ENCODE results near the gene ACP4.

GRCh38 chr19:50768277-50768676, 21.9 kb upstream of the ACP4 start:
- no peak for TF ChIP-seq POLR2AphosphoS5 (IDR thresholded peaks at IDR 0.05; ENCODE audit: low read depth)
- no peak for TF ChIP-seq REST (IDR thresholded peaks at IDR 0.05; ENCODE audit: unreplicated experiment)
- TF ChIP-seq CTCF (conservative IDR thresholded peaks at IDR 0.05; ENCODE audit: low read depth in 2 of 2) = no peak
- TF ChIP-seq JUNB (IDR thresholded peaks at IDR 0.05; ENCODE audit: unreplicated experiment) = no peak
- no peak for TF ChIP-seq EZH2phosphoT487 (IDR thresholded peaks at IDR 0.05; ENCODE audit: unreplicated experiment)
- TF ChIP-seq EZH2 (IDR thresholded peaks at IDR 0.05; ENCODE audit: low read depth, unreplicated experiment) = no peak
- TF ChIP-seq CREB1 (CRISPR knock-in tag; IDR thresholded peaks at IDR 0.05; ENCODE audit: low read depth) = no peak
- no peak for TF ChIP-seq ZNF462 (CRISPR knock-in tag; IDR thresholded peaks at IDR 0.05)
- TF ChIP-seq ZNF114 (CRISPR knock-in tag; IDR thresholded peaks at IDR 0.05) = no peak
- no peak for TF ChIP-seq ETS1 (IDR thresholded peaks at IDR 0.05)
- no peak for TF ChIP-seq STAT1 (IDR thresholded peaks at IDR 0.05; ENCODE audit: unreplicated experiment)
- TF ChIP-seq ZNF331 (CRISPR knock-in tag; IDR thresholded peaks at IDR 0.05; ENCODE audit: low read depth) = no peak

All from GM23338 (cell line).